HL-60 (cell line): ENCODE measurements around the gene THRAP3.

ENCODE experiments used
- DNase-seq, 2 experiments: peaks; one replicate each; pipeline ENCODE4 v3.0.0-alpha.2; 2010 to 2020; ENCODE audit warnings: low read depth in 1 of 2, low spot score in 1 of 2
- H3K27ac ChIP-seq: fragments of 250-450 bp; sonication (Bioruptor Pico); replicated peaks from 2 replicates; pipeline ENCODE4 v1.5.1; 2020; ENCODE audit warnings: mild to moderate bottlenecking, moderate library complexity
- H3K27me3 ChIP-seq: fragments of 250-450 bp; sonication (Bioruptor Pico); 2 replicates; pipeline ENCODE4 v1.5.1; 2021; ENCODE audit warnings: mild to moderate bottlenecking, moderate library complexity; ENCODE audit not compliant: insufficient read depth, poor library complexity, severe bottlenecking
- H3K4me3 ChIP-seq: replicated peaks from 2 replicates; pipeline ENCODE4 v1.5.1; 2011; ENCODE audit warnings: mild to moderate bottlenecking, control low read depth, low read length; ENCODE audit not compliant: insufficient read depth
- CTCF ChIP-seq: IDR thresholded peaks from one replicate; pipeline ENCODE4 v1.5.1; 2011; ENCODE audit warnings: low read length, control low read depth, inconsistent platforms; ENCODE audit not compliant: insufficient read depth
- GABPA ChIP-seq: IDR thresholded peaks from 2 replicates; pipeline ENCODE4 v1.6.1; 2012; ENCODE audit warnings: low read depth
- POLR2AphosphoS5 ChIP-seq: IDR thresholded peaks from 2 replicates; pipeline ENCODE4 v1.6.1; 2012; ENCODE audit warnings: low read depth
- REST ChIP-seq: IDR thresholded peaks from 2 replicates; pipeline ENCODE4 v1.6.1; 2012; ENCODE audit warnings: low read depth; ENCODE audit not compliant: insufficient replicate concordance
- SPI1 ChIP-seq: IDR thresholded peaks from 2 replicates; pipeline ENCODE4 v1.6.1; 2012; ENCODE audit warnings: low read depth, mild to moderate bottlenecking, borderline replicate concordance

Gene THRAP3

GRCh38 chr1:36274201-36274600 lies 50.0 kb downstream of the THRAP3 start:
- no peak overlapping the region for H3K27ac ChIP-seq
- no peak for TF ChIP-seq POLR2AphosphoS5
- no peak for TF ChIP-seq REST
- no peak for TF ChIP-seq CTCF
- TF ChIP-seq SPI1: no peak
- TF ChIP-seq GABPA: no peak
- H3K27me3 ChIP-seq: no peaks in the 10 kb centered on the region

GRCh38 chr1:36276688-36277087 lies 52.4 kb downstream of the THRAP3 start:
- no peak for TF ChIP-seq SPI1
- no peak for TF ChIP-seq CTCF
- TF ChIP-seq REST: no peak
- no peak for TF ChIP-seq POLR2AphosphoS5
- no peak for TF ChIP-seq GABPA
- no peak for DNase-seq
- Histone ChIP-seq H3K27me3 (no peaks in the 10 kb centered on the region), H3K27ac (no peak overlapping the region), H3K4me3 (no peak overlapping the region)

More at GRCh38 chr1:36274201-36274600, 50.0 kb downstream of the THRAP3 start:
- no peak for DNase-seq
- no peak overlapping the region for H3K4me3 ChIP-seq

- Histone ChIP-seq H3K4me3 (no peak overlapping the region), H3K27me3 (no peaks in the 10 kb centered on the region), H3K27ac (no peak overlapping the region)
- TF ChIP-seq POLR2AphosphoS5: no peak
- no peak for TF ChIP-seq GABPA
- no peak for DNase-seq
These were observed 55.0 kb downstream of the THRAP3 start for GRCh38 chr1:36279110-36279788.

GRCh38 chr1:36279789-36280296 lies 55.6 kb downstream of the THRAP3 start:
- Histone ChIP-seq H3K27ac (no peak overlapping the region), H3K4me3 (no peak overlapping the region), H3K27me3 (no peaks in the 10 kb centered on the region)
- no peak for DNase-seq
- TF ChIP-seq REST (no peak), SPI1 (no peak), CTCF (no peak), POLR2AphosphoS5 (no peak), GABPA (no peak)
